CD14-positive monocyte (primary cell): ENCODE results near the gene FAT4. TPM values are rescaled to one million over a fixed set of nuclear protein-coding genes. Genes with fewer than 3 reads are reported as not detected.

Source experiments
- DNase-seq, 3 donors: peaks; one replicate each; pipeline ENCODE4 v3.0.0-alpha.2; 2011 to 2022
- H2AFZ ChIP-seq: 2 replicates; pipeline ENCODE4 v1.6.0; 2012; ENCODE audit warnings: mild to moderate bottlenecking, low read depth, low read length, inconsistent platforms; ENCODE audit not compliant: insufficient read depth, poor library complexity, severe bottlenecking
- H3K27ac ChIP-seq, 2 donors: 1 replicate in 1 of 2; 2 replicates in 1 of 2; pipeline ENCODE4 v1.5.1; 2012 to 2013; ENCODE audit warnings: low read length in 2 of 2, control low read depth in 1 of 2, inconsistent platforms in 1 of 2, low read depth in 1 of 2, mild to moderate bottlenecking in 1 of 2
- H3K27me3 ChIP-seq, 2 donors: one replicate each; pipeline versions ENCODE4 v1.6.0 to v1.6.1; 2011 to 2013; ENCODE audit warnings: low read length in 2 of 2; ENCODE audit not compliant: control insufficient read depth in 2 of 2, insufficient read depth in 2 of 2
- H3K36me3 ChIP-seq, 2 donors: replicated peaks in 1 of 2; 1 replicate in 1 of 2; 2 replicates in 1 of 2; pipeline versions ENCODE4 v1.5.1 to v1.6.1; 2012 to 2013; ENCODE audit warnings: low read length in 2 of 2, control low read depth in 1 of 2, inconsistent platforms in 1 of 2, mild to moderate bottlenecking in 1 of 2; ENCODE audit not compliant: insufficient read depth in 2 of 2, control insufficient read depth in 1 of 2
- H3K4me1 ChIP-seq, 2 donors: 1 replicate in 1 of 2; 2 replicates in 1 of 2; pipeline versions ENCODE4 v1.5.1 to v1.6.1; 2012 to 2013; ENCODE audit warnings: low read length in 2 of 2, control low read depth in 1 of 2, inconsistent platforms in 1 of 2, mild to moderate bottlenecking in 1 of 2, moderate library complexity in 1 of 2; ENCODE audit not compliant: insufficient read depth in 2 of 2, control insufficient read depth in 1 of 2
- H3K4me2 ChIP-seq: replicated peaks from 2 replicates; pipeline ENCODE3; 2012; ENCODE audit warnings: low read length, moderate library complexity, mild to moderate bottlenecking; ENCODE audit not compliant: poor library complexity, severe bottlenecking; ENCODE audit errors: extremely low read depth
- H3K4me3 ChIP-seq, 3 experiments: fragments of 200-600 bp in 1 of 3; sonication (generic) in 1 of 3; replicated peaks in 1 of 3; 1 replicate in 2 of 3; 2 replicates in 1 of 3; pipeline ENCODE4 v1.5.1; 2011 to 2013; ENCODE audit warnings: low read length in 3 of 3, mild to moderate bottlenecking in 3 of 3, control low read depth in 2 of 3, low read depth in 2 of 3, inconsistent platforms in 1 of 3, moderate library complexity in 1 of 3
- H3K79me2 ChIP-seq: 2 replicates; pipeline ENCODE4 v1.6.0; 2012; ENCODE audit warnings: mild to moderate bottlenecking, control low read depth, inconsistent platforms, low read length, moderate library complexity; ENCODE audit not compliant: insufficient read depth
- H3K9ac ChIP-seq: 2 replicates; pipeline ENCODE4 v1.6.0; 2017; ENCODE audit warnings: low read length, mild to moderate bottlenecking; ENCODE audit not compliant: insufficient read depth, poor library complexity, severe bottlenecking
- H3K9me3 ChIP-seq, 2 donors: replicated peaks in 1 of 2; 1 replicate in 1 of 2; 2 replicates in 1 of 2; pipeline versions ENCODE4 v1.5.1 to v1.6.1; 2012 to 2013; ENCODE audit warnings: low read length in 2 of 2, control low read depth in 1 of 2; ENCODE audit not compliant: control insufficient read depth in 1 of 2, insufficient read depth in 1 of 2
- H4K20me1 ChIP-seq: 2 replicates; pipeline ENCODE4 v1.6.0; 2012; ENCODE audit warnings: mild to moderate bottlenecking, low read length, control low read depth, moderate library complexity; ENCODE audit not compliant: insufficient read depth
- H3K27ac Mint-ChIP-seq, 7 donors: one replicate each; pipeline ENCODE4 v1.8.0; 2020; ENCODE audit warnings: mild to moderate bottlenecking in 7 of 7, mixed read lengths in 7 of 7, moderate library complexity in 6 of 7, inconsistent platforms in 2 of 7
- H3K27me3 Mint-ChIP-seq, 3 donors: one replicate each; pipeline ENCODE4 v1.8.0; 2021 to 2022; ENCODE audit warnings: low read depth in 3 of 3, mild to moderate bottlenecking in 3 of 3, mixed read lengths in 3 of 3, moderate library complexity in 3 of 3, inconsistent platforms in 1 of 3
- H3K36me3 Mint-ChIP-seq, 2 donors: one replicate each; pipeline ENCODE4 v1.8.0; 2020; ENCODE audit warnings: mixed read lengths in 2 of 2, inconsistent platforms in 1 of 2, mild to moderate bottlenecking in 1 of 2
- H3K4me1 Mint-ChIP-seq: one replicate; pipeline ENCODE4 v1.8.0; 2020; ENCODE audit warnings: mild to moderate bottlenecking, mixed read lengths
- H3K4me3 Mint-ChIP-seq, 2 donors: one replicate each; pipeline ENCODE4 v1.8.0; 2020; ENCODE audit warnings: mild to moderate bottlenecking in 2 of 2, mixed read lengths in 2 of 2, moderate library complexity in 1 of 2
- H3K9me3 Mint-ChIP-seq, 7 donors: one replicate each; pipeline ENCODE4 v1.8.0; 2020 to 2022; ENCODE audit warnings: mixed read lengths in 7 of 7, mild to moderate bottlenecking in 6 of 7, moderate library complexity in 6 of 7, inconsistent platforms in 2 of 7
- WGBS: methylation state at CpG from one replicate; pipeline ENCODE4 v1.1.5; 2013; ENCODE audit warnings: missing lambda C conversion rate; ENCODE audit not compliant: insufficient coverage; 5-methylcytosine and 5-hydroxymethylcytosine counted together
- intact Hi-C, 2 donors: fragments of 100-400 bp; cut with micrococcal nuclease; formaldehyde crosslinking; loops; one replicate each; pipeline versions ENCODE4 v1.15.0 to v1.15.1; 2023
- polyA plus RNA-seq, 3 donors: library from polyadenylated mRNA; depleted of rRNA in 1 of 3; unstranded in 2 of 3; stranded (reverse) in 1 of 3; fragments of 300-500 nt in 2 of 3; fragments of >200 nt in 1 of 3; fragmentation: Illumina TruSeq in 2 of 3; gene quantifications; 1 replicate in 2 of 3; 2 replicates in 1 of 3; pipeline ENCODE4 v1.2.3, GENCODE V29; 2012 to 2021
- TF ChIP-seq, protein P1 (sequence below): fragments of 200-600 bp; IDR thresholded peaks from one replicate; pipeline ENCODE4 v1.8.0; 2022; ENCODE audit warnings: antibody characterized with exemption, mild to moderate bottlenecking

The FAT4 gene
- polyA plus RNA-seq, 3 donors: not detected

DNA sequence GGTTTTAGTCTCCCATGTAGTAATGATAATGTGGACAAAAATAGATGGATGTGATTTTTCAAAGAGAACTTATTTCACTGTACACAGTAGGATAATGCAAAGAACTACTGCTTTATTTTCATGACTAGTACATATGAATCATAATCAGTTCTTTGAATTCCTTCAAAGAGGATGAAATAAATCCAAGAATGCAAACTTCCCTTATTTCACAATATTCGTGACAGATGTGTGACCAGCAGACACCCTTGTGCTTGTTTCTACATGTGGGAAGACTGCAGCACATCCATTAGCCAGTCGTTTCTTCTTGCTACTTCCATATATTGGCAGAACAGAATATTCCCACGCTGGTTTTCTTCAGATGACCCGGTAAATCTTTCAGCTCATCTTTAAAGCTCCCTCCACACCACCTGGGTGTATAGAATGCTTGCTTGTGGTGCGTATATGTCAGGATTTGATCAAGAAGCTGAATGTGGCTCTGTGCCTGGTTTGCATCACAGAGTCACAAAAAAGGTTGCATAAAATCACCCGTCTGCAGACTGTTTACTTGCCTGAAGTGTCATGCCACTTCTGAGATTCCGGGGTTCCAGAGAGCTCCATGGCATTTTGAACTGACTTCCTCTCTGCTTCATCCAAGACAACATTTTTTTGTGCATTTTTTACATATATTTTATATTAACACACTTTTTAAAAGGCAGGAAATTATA, 47.7 kb upstream of the FAT4 start:
- no peak overlapping the region for H3K27ac ChIP-seq
- 51% methylated on average over 2 of the region's 7 CpGs for WGBS
- Mint-ChIP-seq H3K27me3 (peaks cover 0 to 1% (median 0%) of the 10 kb centered on the region in 3 donors), H3K4me1 (no peaks in the 10 kb centered on the region), H3K36me3 (no peaks in the 10 kb centered on the region), H3K9me3 (peaks cover 0 to 3% (median 0%) of the 10 kb centered on the region in 7 donors), H3K27ac (no peak overlapping the region), H3K4me3 (no peak overlapping the region)
- no peak overlapping the region for H3K4me3 ChIP-seq
- H3K9ac ChIP-seq: no peak overlapping the region
- no peaks in the 10 kb centered on the region for H3K4me1 ChIP-seq
- H4K20me1 ChIP-seq: no peaks in the 10 kb centered on the region
- TF ChIP-seq, protein P1, sequence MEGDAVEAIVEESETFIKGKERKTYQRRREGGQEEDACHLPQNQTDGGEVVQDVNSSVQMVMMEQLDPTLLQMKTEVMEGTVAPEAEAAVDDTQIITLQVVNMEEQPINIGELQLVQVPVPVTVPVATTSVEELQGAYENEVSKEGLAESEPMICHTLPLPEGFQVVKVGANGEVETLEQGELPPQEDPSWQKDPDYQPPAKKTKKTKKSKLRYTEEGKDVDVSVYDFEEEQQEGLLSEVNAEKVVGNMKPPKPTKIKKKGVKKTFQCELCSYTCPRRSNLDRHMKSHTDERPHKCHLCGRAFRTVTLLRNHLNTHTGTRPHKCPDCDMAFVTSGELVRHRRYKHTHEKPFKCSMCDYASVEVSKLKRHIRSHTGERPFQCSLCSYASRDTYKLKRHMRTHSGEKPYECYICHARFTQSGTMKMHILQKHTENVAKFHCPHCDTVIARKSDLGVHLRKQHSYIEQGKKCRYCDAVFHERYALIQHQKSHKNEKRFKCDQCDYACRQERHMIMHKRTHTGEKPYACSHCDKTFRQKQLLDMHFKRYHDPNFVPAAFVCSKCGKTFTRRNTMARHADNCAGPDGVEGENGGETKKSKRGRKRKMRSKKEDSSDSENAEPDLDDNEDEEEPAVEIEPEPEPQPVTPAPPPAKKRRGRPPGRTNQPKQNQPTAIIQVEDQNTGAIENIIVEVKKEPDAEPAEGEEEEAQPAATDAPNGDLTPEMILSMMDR: no peak
- no peaks in the 10 kb centered on the region for H3K27me3 ChIP-seq
- no peaks in the 10 kb centered on the region for H3K9me3 ChIP-seq
- H2AFZ ChIP-seq: no peak overlapping the region
- intact Hi-C loops: no loop called here
- H3K4me2 ChIP-seq: no peak overlapping the region
- no peaks in the 10 kb centered on the region for H3K79me2 ChIP-seq
- DNase-seq: peak in 1 of 3 donors; percentile 7
- no peaks in the 10 kb centered on the region for H3K36me3 ChIP-seq

DNA sequence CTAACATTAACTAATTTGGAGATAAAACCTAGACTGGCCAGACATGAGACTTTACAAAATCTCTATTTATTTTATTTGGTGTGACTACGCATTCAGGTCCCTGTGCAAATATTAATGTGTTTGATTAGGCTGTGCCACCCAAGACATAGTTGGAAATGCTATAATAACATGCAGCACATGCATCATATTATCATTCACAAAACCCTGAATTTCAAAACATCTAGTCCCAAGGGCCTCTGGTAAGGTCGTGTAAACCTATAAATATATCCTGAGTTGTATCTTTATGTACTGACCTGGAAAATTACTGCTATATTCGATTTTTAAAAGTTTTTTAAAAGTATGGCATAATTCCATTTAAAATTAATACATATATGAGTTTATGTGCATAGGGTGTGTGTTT, 47.1 kb upstream of the FAT4 start:
- H3K4me2 ChIP-seq: no peak overlapping the region
- peaks cover 0 to 3% (median 0%) of the 10 kb centered on the region in 7 donors for H3K9me3 Mint-ChIP-seq

More for the DNA sequence above, 47.1 kb upstream of the FAT4 start:
- TF ChIP-seq, protein P1: no peak
- Histone ChIP-seq H3K27me3 (no peaks in the 10 kb centered on the region), H3K9ac (no peak overlapping the region), H3K27ac (no peak overlapping the region), H3K79me2 (no peaks in the 10 kb centered on the region), H3K9me3 (no peaks in the 10 kb centered on the region), H2AFZ (no peak overlapping the region), H3K4me1 (no peaks in the 10 kb centered on the region), H4K20me1 (no peaks in the 10 kb centered on the region), H3K4me3 (no peak overlapping the region), H3K36me3 (no peaks in the 10 kb centered on the region)
- intact Hi-C loops: no loop called here
- Mint-ChIP-seq H3K36me3 (no peaks in the 10 kb centered on the region), H3K4me1 (no peaks in the 10 kb centered on the region), H3K4me3 (no peak overlapping the region), H3K27me3 (peaks cover 0 to 1% (median 0%) of the 10 kb centered on the region in 3 donors), H3K27ac (no peak overlapping the region)
- no peak for DNase-seq
- no CpG with 5 or more reads among the region's 3 CpGs for WGBS
